ENCODE measurements around the gene BOD1L1. TPM values are rescaled to one million over a fixed set of nuclear protein-coding genes. Genes with fewer than 3 reads are reported as not detected.
A peak's percentile ranks its signal among the peaks of the same experiment; 100 is the strongest.

BOD1L1 gene
- total and polyA plus RNA-seq, 5 experiments from 2014 or later: 2.1 to 84.5 (median 5.8) TPM

- Mint-ChIP-seq H3K27me3 (peaks cover 48 to 97% (median 69%) of the 10 kb centered on the region in 5 donors), H3K4me1 (peaks cover 7 to 42% (median 30%) of the 10 kb centered on the region in 4 donors), H3K9me3 (peaks cover 0 to 19% (median 5%) of the 10 kb centered on the region in 9 donors), H3K36me3 (peaks cover 6 to 10% (median 7%) of the 10 kb centered on the region in 3 donors), H3K4me3 (peak overlapping the region in 2 of 10 donors; percentile 13 to 50), H3K27ac (no peak overlapping the region)
- POLR2A ChIA-PET: no interaction called here
- ATAC-seq (no peak), DNase-seq (no peak)
Observed at GRCh38 chr4:13524504-13525243, 102.9 kb downstream of the BOD1L1 start.

DNA sequence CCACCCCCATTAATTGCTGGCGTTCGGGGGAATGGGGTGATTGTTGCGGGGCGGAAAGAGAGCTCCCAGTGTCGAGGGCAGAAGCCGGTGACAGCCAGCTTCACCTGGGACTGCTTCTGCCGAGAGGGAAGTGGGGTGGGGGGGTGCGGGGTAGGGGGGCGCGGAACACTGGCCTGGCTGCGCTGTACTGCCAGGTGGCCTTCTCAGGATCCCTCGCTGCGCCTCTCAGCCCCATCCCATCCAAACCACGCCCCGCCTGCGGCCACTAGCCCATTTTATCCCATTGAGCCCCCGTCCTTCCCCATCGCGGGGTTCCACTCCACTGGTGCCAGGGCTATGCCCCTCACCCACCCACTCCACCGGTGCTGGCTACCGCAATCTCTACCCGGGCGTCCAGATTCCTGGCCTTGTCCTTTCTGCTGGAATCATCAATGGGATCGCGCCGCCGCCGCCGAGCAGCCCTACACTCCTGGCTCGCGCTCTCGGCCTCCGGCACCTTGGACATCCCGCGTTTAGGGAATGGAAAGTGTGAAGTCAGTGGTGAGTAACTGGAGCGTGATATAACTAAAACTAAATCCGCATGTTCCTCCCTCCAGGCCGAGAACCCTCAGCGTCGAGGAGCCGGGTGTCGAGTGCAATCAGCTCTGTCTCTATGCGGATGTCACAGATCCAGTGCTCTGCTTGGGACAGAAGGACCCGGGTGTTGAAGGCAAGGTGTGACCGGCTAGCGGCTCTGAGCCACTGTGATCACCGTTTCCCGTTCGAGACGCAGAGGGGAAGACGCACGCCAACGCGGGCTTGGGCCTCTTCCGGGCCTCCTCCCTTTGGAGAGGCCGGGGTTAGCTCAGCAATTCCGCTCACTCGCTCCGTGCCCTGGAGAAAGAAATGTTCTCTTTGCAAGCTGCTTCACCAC lies 103.7 kb downstream of the BOD1L1 start:
- Mint-ChIP-seq H3K9me3 (peaks cover 0 to 19% (median 5%) of the 10 kb centered on the region in 9 donors), H3K4me1 (peaks cover 7 to 33% (median 25%) of the 10 kb centered on the region in 4 donors), H3K36me3 (peaks cover 6 to 10% (median 7%) of the 10 kb centered on the region in 3 donors), H3K4me3 (peak overlapping the region in 3 of 10 donors; percentile 13 to 50 (median 28)), H3K27me3 (peaks cover 46 to 96% (median 71%) of the 10 kb centered on the region in 5 donors), H3K27ac (peak overlapping the region in 1 of 10 donors; percentile 77)
- DNase-seq (no peak), ATAC-seq (no peak)
- POLR2A ChIA-PET: no interaction called here

GRCh38 chr4:13523105-13523477 lies 104.4 kb downstream of the BOD1L1 start:
- H3K9me3 Mint-ChIP-seq: peaks cover 0 to 19% (median 5%) of the 10 kb centered on the region in 9 donors
- H3K4me1 Mint-ChIP-seq: peaks cover 7 to 26% (median 18%) of the 10 kb centered on the region in 4 donors
- POLR2A ChIA-PET: no interaction called here
- peaks cover 42 to 88% (median 66%) of the 10 kb centered on the region in 5 donors for H3K27me3 Mint-ChIP-seq
- DNase-seq: no peak
- H3K36me3 Mint-ChIP-seq: peaks cover 6 to 10% (median 7%) of the 10 kb centered on the region in 3 donors
- peak overlapping the region in 1 of 10 donors; percentile 73 for H3K27ac Mint-ChIP-seq
- ATAC-seq: peak in 1 of 2 donors; percentile 20
- peak overlapping the region in 8 of 10 donors; percentile 22 to 65 (median 46) for H3K4me3 Mint-ChIP-seq

DNA sequence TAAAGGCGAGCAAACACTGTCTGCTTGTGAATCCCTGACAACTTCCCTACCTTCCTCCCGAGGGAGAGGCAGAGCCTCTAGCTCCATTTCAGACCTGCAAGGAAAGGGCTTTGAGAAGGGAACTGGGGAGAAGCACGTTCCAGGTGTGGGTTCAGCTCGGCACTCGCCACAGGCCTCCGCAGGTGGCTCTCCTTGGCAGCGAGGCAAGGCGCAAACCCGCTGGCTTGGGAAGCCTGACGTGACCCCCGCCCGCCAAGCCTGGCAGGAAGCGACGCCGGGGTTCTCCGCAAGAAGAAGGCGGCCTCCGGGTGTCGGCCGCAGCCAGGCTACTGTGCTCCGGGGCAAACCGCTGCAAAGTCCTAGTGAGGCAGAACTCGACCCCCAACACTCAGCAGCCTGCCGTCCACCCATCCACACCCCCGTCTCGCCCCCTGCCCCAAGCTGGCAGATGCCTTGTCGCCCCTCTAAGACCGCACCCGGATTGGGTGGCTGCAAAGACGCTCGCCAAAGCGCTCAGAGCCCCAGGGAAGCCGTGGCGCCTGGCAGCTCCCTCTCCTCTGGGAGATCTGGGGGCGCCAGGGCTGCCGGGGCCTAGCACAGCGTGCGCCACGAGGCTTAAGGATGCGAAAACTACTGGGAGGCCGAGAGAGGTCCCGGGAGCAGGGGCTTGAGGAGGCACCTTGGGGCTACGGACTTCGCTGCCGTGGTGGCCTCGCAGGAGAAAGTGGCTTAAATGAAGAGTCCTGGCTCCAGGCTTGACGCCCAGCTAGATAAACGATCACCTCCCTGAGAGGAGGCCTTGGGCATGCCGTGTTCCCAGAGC lies 105.0 kb downstream of the BOD1L1 start:
- ATAC-seq: peak; percentile 44 to 49
- POLR2A ChIA-PET: no interaction called here

DNA sequence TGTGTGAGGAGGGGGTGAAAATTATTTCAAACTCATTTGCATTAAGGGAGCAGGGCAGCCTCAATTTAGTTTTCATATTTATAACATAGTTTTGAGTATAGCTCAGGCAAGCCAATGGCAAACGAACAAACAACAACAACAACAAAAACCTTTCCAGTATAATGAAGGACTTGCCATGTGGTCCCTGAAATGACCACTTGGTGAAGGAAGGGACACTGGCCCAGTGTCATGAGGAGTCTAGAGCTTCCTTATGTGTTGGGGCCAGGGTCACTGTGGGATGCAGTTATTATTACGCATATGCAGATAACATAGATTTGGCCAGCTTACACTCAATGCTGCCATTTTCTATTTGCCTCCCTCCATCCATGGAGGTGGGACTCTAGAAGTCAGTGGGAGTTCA lies 106.5 kb downstream of the BOD1L1 start:
- peaks cover 0 to 19% (median 4%) of the 10 kb centered on the region in 9 donors for H3K9me3 Mint-ChIP-seq
- H3K27me3 Mint-ChIP-seq: peaks cover 36 to 70% (median 51%) of the 10 kb centered on the region in 5 donors
- no peak for DNase-seq
- no peak overlapping the region for H3K4me3 Mint-ChIP-seq
- peaks cover 5 to 18% (median 10%) of the 10 kb centered on the region in 4 donors for H3K4me1 Mint-ChIP-seq
- no peak for ATAC-seq
- H3K27ac Mint-ChIP-seq: no peak overlapping the region
- peaks cover 5 to 8% (median 6%) of the 10 kb centered on the region in 3 donors for H3K36me3 Mint-ChIP-seq
- POLR2A ChIA-PET: no interaction called here

More for the DNA sequence above, 105.0 kb downstream of the BOD1L1 start:
- peak overlapping the region in 1 of 10 donors; percentile 73 for H3K27ac Mint-ChIP-seq
- H3K36me3 Mint-ChIP-seq: peaks cover 6 to 10% (median 7%) of the 10 kb centered on the region in 3 donors
- DNase-seq: no peak
- H3K4me3 Mint-ChIP-seq: peak overlapping the region in 9 of 10 donors; percentile 8 to 65 (median 30)
- peaks cover 40 to 84% (median 65%) of the 10 kb centered on the region in 5 donors for H3K27me3 Mint-ChIP-seq
- H3K9me3 Mint-ChIP-seq: peaks cover 0 to 19% (median 5%) of the 10 kb centered on the region in 9 donors
- H3K4me1 Mint-ChIP-seq: peaks cover 7 to 24% (median 15%) of the 10 kb centered on the region in 4 donors

Small RNAs within 50 kb of the gene (microRNA-seq; reads per million reads assigned to microRNA genes)
- not detected for gene MIR5091 (ENCODE audit: borderline microRNAs expressed)

Other genes with a start within 250 kb of the BOD1L1 start
- gene RAB28, start 143.4 kb downstream of the BOD1L1 start, total RNA-seq: 10 to 100 TPM; 13.8 to 14.5 TPM
- 10 to 100 TPM; 12.9 to 13.9 (median 13.6) TPM for gene RAB28, start 143.4 kb downstream of the BOD1L1 start, polyA plus RNA-seq
- gene NKX3-2, start 83.2 kb downstream of the BOD1L1 start, total RNA-seq: not detected
- not detected for gene NKX3-2, start 83.2 kb downstream of the BOD1L1 start, polyA plus RNA-seq